ENCODE results near the gene BUD23.

The BUD23 gene

DNA sequence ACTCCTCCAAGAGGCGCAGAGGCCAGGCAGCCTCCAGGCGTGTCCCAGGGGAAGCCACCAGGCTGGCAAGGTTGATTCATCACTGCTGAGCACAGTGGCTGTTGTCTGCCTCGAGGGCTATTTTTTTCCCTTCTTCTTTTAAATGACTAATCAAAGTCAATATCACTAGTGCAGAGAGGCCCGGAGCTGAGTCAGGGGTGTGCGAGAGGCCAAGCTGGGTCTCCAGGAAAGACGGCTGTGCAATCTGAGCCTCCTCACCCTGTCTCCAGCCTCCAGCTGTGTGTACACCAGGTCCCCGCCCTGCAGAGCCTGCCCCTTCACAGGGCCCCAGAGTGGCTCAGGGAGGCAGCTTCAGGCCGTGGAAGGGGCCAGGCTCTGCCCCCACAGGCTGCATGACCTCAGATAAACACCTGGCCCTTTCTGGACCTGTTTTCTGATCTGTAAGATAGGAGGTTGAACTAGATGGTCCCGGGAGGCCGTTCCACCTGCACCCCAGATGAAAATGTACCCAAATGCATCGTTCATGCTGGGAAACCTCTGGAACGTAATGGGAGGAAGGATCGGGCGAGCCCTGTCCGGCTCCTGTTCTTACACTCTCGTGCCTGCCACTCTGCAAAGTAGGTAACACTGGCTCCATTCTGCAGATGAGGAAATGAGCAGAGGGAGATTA, 32.4 kb downstream of the BUD23 start:
- TF ChIP-seq, protein P1, sequence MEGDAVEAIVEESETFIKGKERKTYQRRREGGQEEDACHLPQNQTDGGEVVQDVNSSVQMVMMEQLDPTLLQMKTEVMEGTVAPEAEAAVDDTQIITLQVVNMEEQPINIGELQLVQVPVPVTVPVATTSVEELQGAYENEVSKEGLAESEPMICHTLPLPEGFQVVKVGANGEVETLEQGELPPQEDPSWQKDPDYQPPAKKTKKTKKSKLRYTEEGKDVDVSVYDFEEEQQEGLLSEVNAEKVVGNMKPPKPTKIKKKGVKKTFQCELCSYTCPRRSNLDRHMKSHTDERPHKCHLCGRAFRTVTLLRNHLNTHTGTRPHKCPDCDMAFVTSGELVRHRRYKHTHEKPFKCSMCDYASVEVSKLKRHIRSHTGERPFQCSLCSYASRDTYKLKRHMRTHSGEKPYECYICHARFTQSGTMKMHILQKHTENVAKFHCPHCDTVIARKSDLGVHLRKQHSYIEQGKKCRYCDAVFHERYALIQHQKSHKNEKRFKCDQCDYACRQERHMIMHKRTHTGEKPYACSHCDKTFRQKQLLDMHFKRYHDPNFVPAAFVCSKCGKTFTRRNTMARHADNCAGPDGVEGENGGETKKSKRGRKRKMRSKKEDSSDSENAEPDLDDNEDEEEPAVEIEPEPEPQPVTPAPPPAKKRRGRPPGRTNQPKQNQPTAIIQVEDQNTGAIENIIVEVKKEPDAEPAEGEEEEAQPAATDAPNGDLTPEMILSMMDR (IDR thresholded peaks at IDR 0.05) = no peak

DNA sequence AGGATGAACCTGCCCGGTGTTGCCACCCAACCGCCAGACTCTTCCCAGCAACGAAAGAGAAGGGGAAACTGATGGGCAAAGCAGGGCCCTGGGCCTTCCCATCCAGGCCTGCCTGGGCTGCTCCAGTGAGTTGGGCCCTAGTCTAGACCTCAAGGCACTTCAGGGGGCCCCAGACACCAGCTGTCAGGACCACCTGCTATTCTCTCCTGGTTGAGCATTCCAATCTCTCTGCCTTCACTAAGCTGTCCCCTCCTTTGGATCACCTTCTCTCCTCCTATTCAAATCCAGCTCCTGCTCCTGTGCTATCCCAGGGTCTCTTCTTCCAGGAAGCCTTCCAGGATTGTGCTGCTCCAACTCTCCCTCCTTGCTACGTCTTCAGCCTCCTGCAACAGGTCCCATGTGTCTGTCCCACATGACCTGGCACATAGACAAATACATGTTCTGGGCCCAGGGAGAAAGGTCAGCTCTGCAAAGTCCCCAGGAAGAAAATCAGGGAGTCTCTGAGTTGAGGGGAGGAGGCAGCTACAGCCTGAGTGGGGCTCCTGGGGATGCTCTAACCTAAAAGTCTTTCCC, 33.0 kb downstream of the BUD23 start:
- TF ChIP-seq, protein P1 (IDR thresholded peaks at IDR 0.05) = no peak

DNA sequence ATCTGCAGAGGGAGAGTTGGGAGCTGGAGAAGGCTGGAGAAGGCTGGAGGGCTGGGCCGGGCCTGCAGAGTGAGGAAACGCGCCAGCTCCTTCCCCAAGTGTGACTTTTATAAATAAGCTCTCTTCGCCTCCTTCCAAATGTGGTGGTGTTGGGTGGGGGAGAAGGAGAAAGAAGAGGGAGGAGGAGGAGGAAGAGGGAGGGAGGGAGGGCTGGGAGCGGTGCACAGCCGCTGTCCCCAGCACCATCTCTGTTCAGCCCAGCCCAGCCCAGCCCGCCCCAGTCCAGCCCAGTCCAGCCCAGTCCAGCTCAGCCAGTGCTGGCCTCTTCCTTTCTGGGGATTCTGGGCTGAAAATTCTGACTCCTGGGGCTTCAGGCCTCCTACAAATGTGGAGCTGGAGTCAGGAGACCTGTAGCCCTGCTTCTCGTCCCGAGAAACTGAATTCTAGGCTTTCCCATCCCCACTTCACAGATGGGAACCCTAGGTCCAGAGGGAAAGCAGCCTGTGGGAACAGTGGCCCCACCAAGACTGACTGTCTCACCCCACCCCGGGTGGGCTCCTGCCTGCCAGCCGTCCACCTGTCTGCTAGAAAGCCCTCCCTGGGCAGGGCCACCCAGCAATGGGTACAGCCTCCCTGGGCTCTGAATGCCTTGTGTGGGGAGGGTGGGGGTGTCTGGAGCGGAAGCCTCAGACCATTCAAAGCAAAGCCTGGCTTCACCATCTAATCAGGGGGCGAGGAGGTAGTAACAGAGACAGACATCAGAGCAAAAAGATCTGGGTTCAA, 33.8 kb downstream of the BUD23 start:
- TF ChIP-seq, protein P1 (IDR thresholded peaks at IDR 0.05) = no peak

DNA sequence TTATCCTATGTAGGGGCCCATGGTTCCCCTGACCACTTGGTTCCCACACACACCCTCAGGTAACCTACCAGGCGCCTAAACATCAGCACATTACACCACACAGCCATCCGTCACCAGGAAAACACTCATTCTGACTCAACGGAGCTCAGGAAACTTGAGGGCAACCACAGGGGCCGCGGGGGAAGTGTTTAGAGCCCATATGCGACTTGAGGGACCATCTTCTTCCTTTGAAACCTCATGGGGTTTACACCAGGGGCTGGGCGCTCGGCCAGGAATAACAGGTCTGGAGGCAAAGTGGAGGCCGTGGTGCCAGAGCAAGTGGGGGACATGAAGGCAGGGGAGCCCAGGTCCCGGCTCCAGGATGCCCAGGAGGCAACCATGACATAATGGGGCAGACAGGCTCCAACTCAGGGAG, 34.6 kb downstream of the BUD23 start:
- TF ChIP-seq, protein P1 (IDR thresholded peaks at IDR 0.05) = no peak

DNA sequence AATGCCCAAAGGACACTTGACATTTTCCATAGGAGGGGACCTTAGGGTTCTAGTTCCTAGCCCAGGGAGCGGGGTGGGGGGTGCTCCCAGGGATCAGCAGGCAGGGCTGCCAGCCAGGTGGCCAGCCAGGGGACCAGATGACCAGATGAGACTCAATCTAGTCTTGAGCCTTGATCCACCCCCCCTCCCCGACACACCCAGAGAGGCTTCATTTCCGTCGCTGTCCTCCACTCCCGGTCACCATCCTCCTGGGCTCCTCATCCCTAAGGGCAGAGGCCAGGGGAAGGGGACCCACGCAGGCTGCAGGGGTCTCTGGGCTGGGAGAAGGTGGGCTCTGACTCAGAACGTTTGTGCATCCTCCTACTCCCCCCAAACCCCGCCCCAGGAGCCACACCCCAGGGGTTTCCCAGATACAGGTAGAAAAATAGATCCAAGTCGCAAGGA, 35.1 kb downstream of the BUD23 start:
- TF ChIP-seq, protein P1 (IDR thresholded peaks at IDR 0.05) = no peak

DNA sequence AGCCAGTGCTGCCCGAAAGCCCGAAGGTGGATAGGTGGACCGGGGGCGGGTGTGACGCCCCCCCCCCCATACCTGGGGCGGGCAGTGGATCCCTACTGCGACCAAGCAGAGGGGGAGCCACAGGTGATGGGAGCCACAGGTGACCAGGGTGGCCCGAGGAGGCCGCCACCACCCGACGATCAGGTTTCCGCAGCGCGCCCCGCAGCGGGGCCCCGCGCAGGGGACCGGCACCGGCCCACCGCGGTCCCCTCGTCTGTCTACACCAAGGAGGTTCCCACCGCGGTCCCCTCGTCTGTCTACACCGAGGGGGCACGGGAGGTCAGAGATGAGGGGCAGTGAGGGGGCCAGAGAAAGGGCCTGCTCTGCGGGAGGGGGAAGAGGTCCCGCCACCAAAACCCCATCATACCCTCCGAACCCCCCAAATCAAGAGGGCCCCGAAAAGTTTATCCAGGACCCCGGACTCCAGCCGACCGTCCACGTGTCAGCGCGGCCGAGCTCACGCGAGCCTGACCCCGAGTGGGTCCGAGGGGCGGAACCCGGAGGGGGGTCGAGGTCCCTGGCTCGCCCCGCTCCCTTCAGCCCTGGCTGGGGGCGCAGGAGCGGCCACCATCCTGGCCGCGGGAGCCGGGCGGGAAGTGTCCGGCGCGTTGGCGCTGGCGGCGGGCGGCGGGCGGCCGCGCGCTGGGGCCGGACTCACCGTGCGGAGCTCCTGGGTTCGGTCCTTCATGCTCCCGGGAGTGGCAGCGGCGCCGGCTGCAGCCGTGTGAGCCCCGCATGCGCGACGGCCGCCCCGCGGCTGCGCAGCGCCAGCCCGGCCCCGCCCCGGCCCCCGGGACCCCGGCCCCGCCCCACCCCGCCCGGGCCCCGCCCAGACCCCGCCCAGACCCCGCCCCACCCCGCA, 35.8 kb downstream of the BUD23 start, which contains the start of gene STX1A:
TSS of gene STX1A (minus strand) at position 765 of the 901 bp plus-strand sequence. CDS start at position 727, 38 bp downstream.
- TF ChIP-seq, protein P1 (IDR thresholded peaks at IDR 0.05) = no peak; the same call in 1 of the 2 replicates

DNA sequence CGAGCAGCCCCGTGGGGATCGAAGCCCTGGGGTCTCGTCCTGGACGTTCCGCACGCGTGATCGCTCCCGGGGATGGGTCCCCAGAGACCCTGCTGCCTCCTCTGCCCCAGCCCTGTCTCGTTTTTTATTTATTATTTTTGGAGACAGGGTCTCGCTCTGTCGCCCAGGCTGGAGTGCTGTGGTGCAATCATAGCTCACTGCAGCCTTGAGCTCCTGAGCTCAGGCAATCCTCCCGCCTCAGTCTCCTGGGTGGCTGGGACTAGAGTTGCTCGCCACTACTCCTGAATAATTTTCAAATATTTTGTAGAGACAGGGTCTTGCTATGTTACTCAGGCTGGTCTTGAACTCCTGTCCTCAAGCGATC, 36.4 kb downstream of the BUD23 start:
- TF ChIP-seq, protein P1 (IDR thresholded peaks at IDR 0.05) = no peak

Data from LNCAP (cell line).